Effector memory CD8-positive, alpha-beta T cell (primary cell): ENCODE results near the gene CLCN1.

Experiments
- ATAC-seq: fragments of 150-1000 bp; cut with Tn5 transposase; replicated peaks from 2 replicates; pipeline ENCODE4 v1.10.0; 2021; ENCODE audit warnings: mild to moderate bottlenecking, moderate library complexity
- DNase-seq, 3 experiments: peaks; one replicate each; pipeline ENCODE4 v3.0.0; 2021
- H3K27ac Mint-ChIP-seq, 2 donors: one replicate each; pipeline ENCODE4 v1.8.0; 2022; ENCODE audit warnings: mild to moderate bottlenecking in 2 of 2, mixed read lengths in 2 of 2, moderate library complexity in 2 of 2
- H3K27me3 Mint-ChIP-seq, 2 donors: one replicate each; pipeline ENCODE4 v1.8.0; 2022; ENCODE audit warnings: mixed read lengths in 2 of 2
- H3K36me3 Mint-ChIP-seq: one replicate; pipeline ENCODE4 v1.8.0; 2022; ENCODE audit warnings: mild to moderate bottlenecking, moderate library complexity, mixed read lengths; ENCODE audit not compliant: insufficient read depth
- H3K4me1 Mint-ChIP-seq, 2 donors: one replicate each; pipeline ENCODE4 v1.8.0; 2022; ENCODE audit warnings: low read depth in 2 of 2, mixed read lengths in 2 of 2
- H3K4me3 Mint-ChIP-seq, 2 donors: one replicate each; pipeline ENCODE4 v1.8.0; 2022; ENCODE audit warnings: mild to moderate bottlenecking in 2 of 2, mixed read lengths in 2 of 2, moderate library complexity in 2 of 2
- H3K9me3 Mint-ChIP-seq, 2 donors: one replicate each; pipeline ENCODE4 v1.8.0; 2022; ENCODE audit warnings: mixed read lengths in 2 of 2

CLCN1 gene

DNA sequence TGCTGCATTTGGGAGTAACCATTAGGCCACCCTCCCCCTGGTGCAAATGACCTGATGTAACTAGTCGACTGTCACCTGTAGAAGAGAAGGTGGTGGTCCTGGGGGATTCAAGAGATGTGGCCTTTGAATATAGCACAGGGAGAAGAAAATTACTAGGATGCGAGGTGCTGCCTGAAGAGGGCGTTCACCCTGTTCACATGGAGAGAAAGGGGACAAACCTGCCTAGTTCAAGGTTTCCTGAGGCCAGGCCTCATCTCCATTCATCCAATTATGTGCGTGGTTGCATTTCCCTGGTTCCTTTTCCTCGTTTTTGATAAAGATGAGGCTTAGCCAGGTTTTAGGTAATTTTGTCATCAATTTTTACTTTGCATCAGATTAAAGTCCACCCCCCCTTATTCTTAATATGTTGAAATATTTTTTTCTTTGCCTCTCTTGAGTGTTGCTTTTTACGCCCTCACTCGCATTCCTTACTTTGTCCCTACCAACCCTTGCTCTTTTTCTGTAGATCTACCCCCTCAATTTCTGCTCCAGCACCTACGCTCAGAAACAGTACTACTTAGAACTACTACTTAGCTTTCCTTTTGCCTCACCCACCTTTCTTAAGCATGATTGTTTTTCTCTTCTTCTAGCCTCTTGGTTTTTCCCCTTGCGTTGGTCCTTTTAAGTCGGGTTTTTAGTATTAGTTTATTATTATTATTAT, 13.7 kb downstream of the CLCN1 start:
- no peak for DNase-seq
- Mint-ChIP-seq H3K4me1 (peaks cover 10 to 15% of the 10 kb centered on the region in 2 donors), H3K4me3 (no peak overlapping the region), H3K9me3 (no peaks in the 10 kb centered on the region), H3K27ac (no peak overlapping the region), H3K27me3 (peaks cover 0 to 16% of the 10 kb centered on the region in 2 donors), H3K36me3 (no peaks in the 10 kb centered on the region)
- ATAC-seq: no peak

DNA sequence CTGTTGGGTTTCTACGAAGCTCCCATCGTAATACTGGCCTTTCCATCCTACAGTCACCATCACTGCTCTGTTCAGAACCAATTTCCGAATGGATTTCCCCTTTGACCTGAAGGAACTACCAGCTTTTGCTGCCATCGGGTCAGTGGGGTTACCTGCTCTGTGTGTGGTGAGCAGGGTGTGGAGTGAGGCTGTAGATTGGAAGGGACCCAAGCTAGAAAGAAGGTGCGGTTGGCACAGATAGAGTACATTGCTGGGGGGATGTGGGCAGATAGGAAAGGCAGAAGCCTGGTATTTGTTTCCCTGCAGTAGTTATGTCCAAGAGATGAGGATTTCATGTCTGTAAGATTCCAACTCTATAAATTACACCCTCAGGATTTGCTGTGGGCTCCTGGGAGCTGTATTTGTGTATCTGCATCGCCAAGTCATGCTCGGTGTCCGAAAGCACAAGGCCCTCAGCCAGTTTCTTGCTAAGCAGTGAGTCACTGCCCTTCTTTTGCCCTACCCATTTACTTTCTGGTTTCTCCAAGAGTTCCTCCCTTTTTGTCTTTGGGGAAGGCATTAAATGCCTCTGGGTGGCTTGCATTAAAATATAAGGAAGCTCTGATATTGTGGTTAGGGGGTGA, 15.4 kb downstream of the CLCN1 start:
- ATAC-seq (no peak), DNase-seq (no peak)
- peaks cover 7 to 27% of the 10 kb centered on the region in 2 donors for H3K27me3 Mint-ChIP-seq
- no peak overlapping the region for H3K4me3 Mint-ChIP-seq
- H3K36me3 Mint-ChIP-seq: no peaks in the 10 kb centered on the region
- no peak overlapping the region for H3K27ac Mint-ChIP-seq
- H3K9me3 Mint-ChIP-seq: no peaks in the 10 kb centered on the region
- peaks cover under 1 to 3% of the 10 kb centered on the region in 2 donors for H3K4me1 Mint-ChIP-seq

DNA sequence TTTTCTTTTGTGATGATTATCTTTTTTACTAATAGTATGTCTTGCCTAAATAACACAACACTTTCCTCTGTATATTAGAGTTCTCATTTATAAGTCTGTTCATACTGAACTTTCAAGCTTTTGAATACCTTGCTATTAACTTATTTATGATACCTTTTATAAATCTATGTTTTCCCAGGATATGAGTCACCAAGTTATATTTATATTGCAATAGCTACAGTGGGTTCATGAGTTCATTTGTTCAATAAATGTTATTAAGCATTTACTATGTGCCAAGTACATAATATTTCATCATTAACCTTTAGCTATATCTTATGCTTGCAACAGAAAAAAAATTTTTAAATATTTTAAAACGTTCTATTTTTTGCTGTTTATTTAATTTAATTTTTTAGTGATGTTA, 18.3 kb downstream of the CLCN1 start:
- H3K9me3 Mint-ChIP-seq: no peaks in the 10 kb centered on the region

DNA sequence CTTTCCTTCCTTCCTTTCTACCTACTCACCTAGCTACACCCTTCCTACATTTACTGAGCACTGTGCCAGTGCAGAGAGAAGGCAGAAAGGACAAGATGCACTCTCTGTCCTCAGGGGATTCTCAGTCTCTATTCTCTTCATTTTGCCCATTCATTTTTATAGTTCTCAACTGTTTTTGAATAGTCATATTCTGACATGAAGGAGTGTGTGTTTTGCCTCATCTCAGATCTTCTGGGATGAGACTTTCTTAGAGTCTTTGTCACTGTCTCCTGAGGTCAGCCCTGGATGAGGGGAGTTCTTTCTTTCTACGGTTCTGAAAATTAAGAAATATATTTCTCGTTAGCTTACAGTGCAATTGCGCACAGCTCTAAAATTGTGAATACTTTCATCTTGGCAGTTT, 21.3 kb downstream of the CLCN1 start:
- Mint-ChIP-seq H3K4me1 (peaks cover 0 to 2% of the 10 kb centered on the region in 2 donors), H3K9me3 (no peaks in the 10 kb centered on the region), H3K27ac (no peak overlapping the region), H3K27me3 (peaks cover 23 to 54% of the 10 kb centered on the region in 2 donors), H3K36me3 (no peaks in the 10 kb centered on the region), H3K4me3 (no peak overlapping the region)
- ATAC-seq: no peak
- DNase-seq: no peak

More for the DNA sequence above, 18.3 kb downstream of the CLCN1 start:
- Mint-ChIP-seq H3K27me3 (peaks cover 19 to 41% of the 10 kb centered on the region in 2 donors), H3K4me1 (peaks cover 0 to 2% of the 10 kb centered on the region in 2 donors), H3K36me3 (no peaks in the 10 kb centered on the region), H3K4me3 (no peak overlapping the region), H3K27ac (no peak overlapping the region)
- ATAC-seq (no peak), DNase-seq (no peak)

DNA sequence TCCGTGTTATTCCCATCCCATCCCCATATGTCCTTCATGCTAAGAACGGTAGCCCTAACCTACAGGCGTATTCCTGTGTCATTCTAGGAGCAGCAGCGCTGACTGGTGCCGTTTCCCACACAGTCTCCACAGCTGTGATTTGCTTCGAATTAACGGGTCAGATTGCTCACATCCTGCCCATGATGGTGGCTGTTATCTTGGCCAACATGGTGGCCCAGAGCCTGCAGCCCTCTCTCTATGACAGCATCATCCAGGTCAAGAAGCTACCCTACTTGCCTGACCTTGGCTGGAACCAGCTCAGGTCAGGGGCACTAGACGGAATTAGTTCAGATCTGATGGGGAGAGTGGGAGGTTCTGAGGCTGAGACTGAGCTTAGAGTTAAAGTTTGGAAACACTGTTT, 25.9 kb downstream of the CLCN1 start:
- no peak overlapping the region for H3K4me3 Mint-ChIP-seq
- H3K27me3 Mint-ChIP-seq: peaks cover 23 to 50% of the 10 kb centered on the region in 2 donors
- ATAC-seq (no peak), DNase-seq (no peak)
- no peaks in the 10 kb centered on the region for H3K9me3 Mint-ChIP-seq
- H3K4me1 Mint-ChIP-seq: peaks cover 6 to 10% of the 10 kb centered on the region in 2 donors
- no peak overlapping the region for H3K27ac Mint-ChIP-seq
- no peaks in the 10 kb centered on the region for H3K36me3 Mint-ChIP-seq

DNA sequence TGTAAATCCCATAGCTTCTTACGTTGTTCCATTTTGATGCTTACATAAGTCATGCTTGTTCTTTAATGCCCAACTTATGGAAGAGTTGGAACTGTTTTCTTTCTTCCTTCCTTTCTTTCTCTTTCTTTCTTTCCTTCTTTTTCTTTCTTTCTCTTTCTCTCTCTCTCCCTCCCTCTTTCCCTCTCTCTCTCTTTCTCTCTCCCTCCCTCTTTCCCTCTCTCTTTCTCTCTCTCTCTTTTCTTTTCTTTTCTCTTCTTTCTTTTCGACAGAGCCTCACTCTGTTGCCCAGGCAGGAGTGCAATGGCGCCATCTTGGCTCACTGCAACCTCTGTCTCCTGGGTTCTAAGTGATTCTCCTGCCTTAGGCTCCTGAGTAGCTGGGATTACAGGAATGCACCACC, 27.7 kb downstream of the CLCN1 start:
- Mint-ChIP-seq H3K4me3 (no peak overlapping the region), H3K4me1 (peaks cover 4 to 12% of the 10 kb centered on the region in 2 donors), H3K27me3 (peaks cover 16 to 44% of the 10 kb centered on the region in 2 donors), H3K27ac (no peak overlapping the region), H3K36me3 (no peaks in the 10 kb centered on the region), H3K9me3 (no peaks in the 10 kb centered on the region)
- DNase-seq (no peak), ATAC-seq (no peak)

DNA sequence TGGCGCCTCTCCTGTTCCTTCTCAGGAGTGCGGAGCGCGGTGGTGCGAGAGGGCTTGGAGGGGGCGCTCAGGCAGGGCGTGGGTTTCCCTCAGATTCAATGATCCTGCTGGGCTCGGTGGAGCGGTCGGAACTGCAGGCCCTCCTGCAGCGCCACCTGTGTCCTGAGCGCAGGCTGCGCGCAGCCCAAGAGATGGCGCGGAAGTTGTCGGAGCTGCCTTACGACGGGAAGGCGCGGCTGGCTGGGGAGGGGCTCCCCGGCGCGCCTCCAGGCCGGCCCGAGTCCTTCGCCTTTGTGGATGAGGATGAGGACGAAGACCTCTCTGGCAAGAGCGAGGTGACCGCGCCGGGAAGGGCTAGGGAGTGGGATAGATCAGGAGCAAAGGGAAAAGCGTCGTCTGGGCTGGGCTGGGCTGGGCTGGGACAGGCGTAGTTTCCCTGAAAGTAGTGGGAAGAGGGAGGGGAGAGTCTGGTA, 29.6 kb downstream of the CLCN1 start:
- H3K27ac Mint-ChIP-seq: peak overlapping the region; percentile 41 to 46
- no peaks in the 10 kb centered on the region for H3K36me3 Mint-ChIP-seq
- DNase-seq (peak; percentile 48 to 53 (median 51)), ATAC-seq (peak; percentile 99)
- H3K4me3 Mint-ChIP-seq: peak overlapping the region; percentile 73 to 78
- peaks cover 4 to 12% of the 10 kb centered on the region in 2 donors for H3K4me1 Mint-ChIP-seq
- H3K27me3 Mint-ChIP-seq: peaks cover 7 to 25% of the 10 kb centered on the region in 2 donors
- H3K9me3 Mint-ChIP-seq: no peaks in the 10 kb centered on the region

DNA sequence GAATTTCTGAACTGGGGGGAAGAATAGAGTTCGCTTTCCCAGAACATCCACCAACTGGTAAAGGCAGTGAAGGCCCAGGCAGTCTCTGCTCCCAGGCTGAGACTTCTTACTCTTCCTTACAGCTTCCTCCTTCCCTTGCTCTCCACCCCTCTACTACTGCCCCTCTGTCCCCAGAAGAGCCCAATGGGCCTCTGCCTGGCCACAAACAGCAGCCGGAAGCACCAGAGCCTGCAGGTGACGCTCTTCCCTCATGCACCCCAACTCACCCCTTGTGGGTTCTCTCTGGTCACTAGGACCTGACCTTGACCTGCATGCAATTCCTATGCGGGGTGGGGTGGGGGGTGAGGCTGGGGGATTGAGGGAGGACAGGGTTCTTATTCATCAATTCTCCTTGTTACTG, 30.1 kb downstream of the CLCN1 start:
- no peak for ATAC-seq
- DNase-seq: no peak
- no peak overlapping the region for H3K27ac Mint-ChIP-seq
- no peaks in the 10 kb centered on the region for H3K36me3 Mint-ChIP-seq
- H3K4me3 Mint-ChIP-seq: peak overlapping the region; percentile 73 to 78
- peaks cover 4 to 12% of the 10 kb centered on the region in 2 donors for H3K4me1 Mint-ChIP-seq
- H3K9me3 Mint-ChIP-seq: no peaks in the 10 kb centered on the region
- H3K27me3 Mint-ChIP-seq: peaks cover 7 to 23% of the 10 kb centered on the region in 2 donors

DNA sequence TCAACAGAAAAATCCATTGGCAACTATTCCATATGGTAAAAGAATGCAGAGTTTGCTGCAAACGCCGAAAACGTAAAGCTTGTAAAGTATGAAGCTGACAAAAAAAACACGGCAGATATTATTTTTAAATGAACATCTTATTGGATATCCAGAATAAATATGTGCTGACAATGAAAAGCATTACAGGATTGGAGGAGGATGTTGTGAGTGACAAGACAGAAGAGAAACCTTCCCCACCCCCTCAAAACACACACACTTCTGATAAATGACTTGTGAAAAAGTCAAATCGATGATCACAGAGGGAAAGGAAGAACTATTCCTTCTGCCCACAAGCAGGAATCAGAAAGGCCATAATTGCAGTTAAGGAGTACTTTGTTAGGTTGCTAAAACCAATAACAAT, 32.0 kb downstream of the CLCN1 start:
- Mint-ChIP-seq H3K4me1 (peaks cover 4 to 12% of the 10 kb centered on the region in 2 donors), H3K27ac (no peak overlapping the region)

DNA sequence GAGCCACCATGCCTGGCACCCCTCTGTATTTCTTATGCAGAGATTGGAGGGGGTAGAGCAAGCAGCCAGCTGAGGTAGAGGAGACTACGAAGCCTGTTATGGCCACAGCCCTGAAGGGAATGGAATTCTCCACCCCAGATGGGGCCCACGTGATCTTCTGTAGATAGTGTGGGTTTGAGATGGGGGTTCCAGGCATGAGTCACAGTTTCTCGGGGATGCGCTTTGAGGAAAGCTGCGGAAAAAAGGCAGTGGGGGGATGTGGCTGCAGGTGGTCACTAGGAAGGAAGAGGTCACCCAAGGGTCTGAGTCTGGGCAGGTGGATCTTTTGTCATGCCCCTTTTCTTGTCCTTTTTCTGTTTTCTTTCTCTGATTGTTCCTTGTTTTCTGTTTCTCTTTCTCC, 35.1 kb downstream of the CLCN1 start:
- Mint-ChIP-seq H3K36me3 (no peaks in the 10 kb centered on the region), H3K4me1 (peaks cover 1 to 7% of the 10 kb centered on the region in 2 donors), H3K27me3 (peaks cover 9 to 22% of the 10 kb centered on the region in 2 donors), H3K27ac (peak overlapping the region in 1 of 2 donors; percentile 15), H3K4me3 (no peak overlapping the region), H3K9me3 (no peaks in the 10 kb centered on the region)
- ATAC-seq: no peak
- DNase-seq: no peak

More for the DNA sequence above, 32.0 kb downstream of the CLCN1 start:
- ATAC-seq (no peak), DNase-seq (no peak)
- peaks cover 10 to 28% of the 10 kb centered on the region in 2 donors for H3K27me3 Mint-ChIP-seq
- no peaks in the 10 kb centered on the region for H3K9me3 Mint-ChIP-seq
- no peak overlapping the region for H3K4me3 Mint-ChIP-seq
- H3K36me3 Mint-ChIP-seq: no peaks in the 10 kb centered on the region

DNA sequence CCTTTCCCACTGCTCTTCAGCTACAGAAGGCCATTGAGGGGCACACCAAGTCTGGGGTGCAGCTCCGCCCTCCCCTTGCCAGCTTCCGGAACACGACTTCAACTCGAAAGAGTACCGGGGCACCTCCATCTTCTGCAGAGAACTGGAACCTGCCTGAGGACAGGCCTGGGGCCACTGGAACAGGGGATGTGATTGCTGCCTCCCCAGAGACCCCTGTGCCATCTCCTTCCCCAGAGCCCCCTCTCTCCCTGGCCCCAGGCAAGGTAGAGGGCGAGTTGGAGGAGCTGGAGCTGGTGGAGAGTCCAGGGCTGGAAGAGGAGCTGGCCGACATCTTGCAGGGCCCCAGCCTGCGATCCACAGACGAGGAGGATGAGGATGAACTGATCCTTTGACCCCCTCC, 35.7 kb downstream of the CLCN1 start:
- peak overlapping the region in 1 of 2 donors; percentile 15 for H3K27ac Mint-ChIP-seq
- no peak overlapping the region for H3K4me3 Mint-ChIP-seq
- no peaks in the 10 kb centered on the region for H3K9me3 Mint-ChIP-seq
- H3K36me3 Mint-ChIP-seq: no peaks in the 10 kb centered on the region
- ATAC-seq: no peak
- H3K27me3 Mint-ChIP-seq: peaks cover 9 to 17% of the 10 kb centered on the region in 2 donors
- no peak for DNase-seq
- H3K4me1 Mint-ChIP-seq: peaks cover 1 to 7% of the 10 kb centered on the region in 2 donors

DNA sequence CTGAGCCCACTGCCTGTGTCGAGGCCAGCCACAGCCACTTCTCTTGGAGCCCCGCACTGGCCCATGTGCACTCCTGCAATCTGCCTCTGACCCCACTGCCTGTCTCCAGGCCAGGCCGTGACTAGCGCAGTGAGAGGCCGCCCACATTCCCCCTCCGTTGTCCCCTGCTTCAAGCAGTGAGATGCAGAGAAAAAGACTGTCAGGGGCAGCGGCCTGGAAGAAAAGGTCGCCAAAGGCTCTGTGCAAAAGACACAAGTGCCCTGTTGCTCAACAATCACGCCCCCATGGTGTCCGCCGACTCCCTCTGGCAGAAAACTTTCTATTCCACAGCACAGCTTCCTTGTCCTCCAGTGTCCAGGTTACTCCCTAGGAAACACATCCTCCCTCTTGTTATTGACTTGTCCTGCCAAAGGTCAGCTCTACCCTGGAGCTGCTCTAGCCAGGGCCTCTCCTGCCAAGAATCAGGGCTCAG, 36.7 kb downstream of the CLCN1 start:
- peaks cover 3% of the 10 kb centered on the region for H3K36me3 Mint-ChIP-seq
- no peak for DNase-seq
- H3K9me3 Mint-ChIP-seq: no peaks in the 10 kb centered on the region
- peak overlapping the region in 1 of 2 donors; percentile 42 for H3K27ac Mint-ChIP-seq
- no peak overlapping the region for H3K4me3 Mint-ChIP-seq
- peaks cover 1 to 3% of the 10 kb centered on the region in 2 donors for H3K4me1 Mint-ChIP-seq
- ATAC-seq: no peak
- peaks cover 9 to 16% of the 10 kb centered on the region in 2 donors for H3K27me3 Mint-ChIP-seq

DNA sequence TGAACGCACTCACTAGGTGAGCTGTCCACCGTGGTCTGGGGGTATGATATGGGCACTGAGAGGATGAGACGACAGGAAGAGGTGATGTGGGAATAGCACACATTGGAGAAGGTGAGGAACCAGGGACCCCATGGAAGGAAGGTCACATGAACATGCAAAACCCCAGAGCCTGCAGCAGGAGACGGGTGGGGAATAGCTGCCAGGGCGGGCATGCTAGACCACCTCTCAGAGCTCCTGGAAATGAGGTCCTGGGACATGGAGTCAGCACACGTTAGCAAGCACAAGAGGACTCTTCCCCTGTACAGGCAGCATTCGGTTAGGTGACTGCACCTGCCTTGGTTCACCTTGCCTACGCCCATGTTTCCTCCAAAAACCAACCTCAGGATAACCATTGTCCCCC, 38.5 kb downstream of the CLCN1 start:
- Mint-ChIP-seq H3K9me3 (no peaks in the 10 kb centered on the region), H3K4me3 (no peak overlapping the region), H3K27me3 (peaks cover 9 to 16% of the 10 kb centered on the region in 2 donors), H3K27ac (no peak overlapping the region), H3K4me1 (peaks cover 1 to 3% of the 10 kb centered on the region in 2 donors), H3K36me3 (peaks cover 3% of the 10 kb centered on the region)
- ATAC-seq (no peak), DNase-seq (no peak)

DNA sequence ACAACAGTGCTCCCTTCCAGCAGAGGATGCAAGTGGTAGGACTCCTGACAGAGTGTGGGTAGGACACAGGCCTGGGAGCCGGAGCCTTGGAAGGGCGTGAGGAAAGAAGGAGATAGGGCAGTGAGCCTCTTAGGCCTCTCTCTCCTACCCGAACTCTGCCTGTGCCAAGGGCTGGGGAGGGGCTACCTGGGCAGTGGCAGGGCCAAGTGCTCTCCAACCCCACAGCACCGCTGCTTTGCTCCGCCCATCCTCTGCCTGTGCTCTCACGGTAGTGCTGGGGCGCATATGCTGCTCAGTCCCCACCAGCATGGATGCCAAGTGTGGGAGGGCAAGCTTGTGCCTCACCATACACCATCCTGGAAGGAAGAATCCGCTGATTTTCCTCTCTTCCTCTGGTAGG, 39.1 kb downstream of the CLCN1 start:
- Mint-ChIP-seq H3K4me3 (no peak overlapping the region), H3K9me3 (no peaks in the 10 kb centered on the region), H3K27me3 (peaks cover 9 to 16% of the 10 kb centered on the region in 2 donors), H3K4me1 (peaks cover 1 to 3% of the 10 kb centered on the region in 2 donors), H3K36me3 (peaks cover 3% of the 10 kb centered on the region), H3K27ac (no peak overlapping the region)
- DNase-seq (no peak), ATAC-seq (no peak)
